Parathyroid adenoma (tissue), 2 donors: Measurements from ENCODE around the gene LNP1.

ENCODE experiments used
- H2AFZ ChIP-seq: fragments of 300-600 bp; sonication (generic); one replicate; pipeline ENCODE4 v1.7.0; 2017; ENCODE audit warnings: antibody characterized with exemption, mild to moderate bottlenecking
- H3K27ac ChIP-seq: fragments of 300-600 bp; sonication (generic); one replicate; pipeline ENCODE4 v1.7.0; 2017
- H3K27me3 ChIP-seq: fragments of 300-600 bp; sonication (generic); one replicate; pipeline ENCODE4 v1.7.0; 2017; ENCODE audit warnings: low read length; ENCODE audit not compliant: control insufficient read depth, insufficient read depth
- H3K36me3 ChIP-seq: fragments of 300-600 bp; sonication (generic); one replicate; pipeline ENCODE4 v1.7.0; 2017; ENCODE audit warnings: low read length; ENCODE audit not compliant: control insufficient read depth, insufficient read depth
- H3K4me1 ChIP-seq: fragments of 300-600 bp; sonication (generic); one replicate; pipeline ENCODE4 v1.7.0; 2017; ENCODE audit warnings: control low read depth
- H3K4me2 ChIP-seq: fragments of 300-600 bp; sonication (generic); one replicate; pipeline ENCODE4 v1.7.0; 2017; ENCODE audit warnings: low read length
- H3K4me3 ChIP-seq: fragments of 300-600 bp; sonication (generic); one replicate; pipeline ENCODE4 v1.7.0; 2017; ENCODE audit warnings: low read depth, low read length
- H3K79me2 ChIP-seq: fragments of 300-600 bp; sonication (generic); one replicate; pipeline ENCODE4 v1.7.0; 2017; ENCODE audit warnings: control low read depth
- H3K9ac ChIP-seq: fragments of 300-600 bp; sonication (generic); one replicate; pipeline ENCODE4 v1.7.0; 2017; ENCODE audit warnings: mild to moderate bottlenecking
- H3K9me3 ChIP-seq: fragments of 300-600 bp; sonication (generic); one replicate; pipeline ENCODE4 v1.7.0; 2017; ENCODE audit warnings: low read length; ENCODE audit not compliant: control insufficient read depth
- CTCF ChIP-seq: fragments of 300-600 bp; sonication (generic); IDR thresholded peaks from one replicate; pipeline ENCODE4 v1.7.0; 2017; ENCODE audit warnings: antibody characterized with exemption, mild to moderate bottlenecking
- donor health status: primary hyperparathyroidism.

Gene LNP1

DNA sequence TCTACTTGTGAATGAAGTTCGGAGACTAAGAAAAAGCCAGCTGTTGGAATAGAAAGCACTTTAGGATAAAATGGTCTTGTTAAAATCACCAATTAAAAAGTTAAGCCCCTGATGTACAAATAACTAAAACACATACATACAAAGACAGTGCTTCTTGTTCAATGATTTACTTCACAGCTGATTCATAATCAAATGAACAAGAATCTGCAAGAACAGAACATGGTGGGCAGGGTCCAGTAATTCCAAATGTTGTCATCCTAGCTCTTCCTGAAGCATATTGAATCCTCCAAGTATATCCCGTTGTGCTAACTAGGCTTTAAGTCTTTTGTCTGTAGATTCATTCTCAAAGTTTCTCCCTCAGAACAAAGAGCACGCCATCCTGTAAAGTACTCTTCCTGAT is 42.3 kb upstream of the LNP1 start:
- TF ChIP-seq CTCF: no peak
- Histone ChIP-seq H3K4me1 (no peaks in the 10 kb centered on the region), H3K36me3 (no peaks in the 10 kb centered on the region)

GRCh38 chr3:100360757-100361496 is 40.4 kb upstream of the LNP1 start:
- Histone ChIP-seq H3K4me1 (no peaks in the 10 kb centered on the region), H3K4me3 (no peak overlapping the region), H3K27me3 (no peaks in the 10 kb centered on the region), H3K9me3 (no peaks in the 10 kb centered on the region), H2AFZ (no peak overlapping the region), H3K4me2 (no peak overlapping the region), H3K36me3 (no peaks in the 10 kb centered on the region), H3K9ac (no peak overlapping the region), H3K27ac (no peak overlapping the region), H3K79me2 (no peaks in the 10 kb centered on the region)
- no peak for TF ChIP-seq CTCF

More for the DNA sequence above, 42.3 kb upstream of the LNP1 start:
- H3K27me3 ChIP-seq: no peaks in the 10 kb centered on the region
- no peaks in the 10 kb centered on the region for H3K79me2 ChIP-seq
- no peak overlapping the region for H2AFZ ChIP-seq
- H3K27ac ChIP-seq: no peak overlapping the region
- H3K4me3 ChIP-seq: no peak overlapping the region
- H3K9ac ChIP-seq: no peak overlapping the region
- no peak overlapping the region for H3K4me2 ChIP-seq
- no peaks in the 10 kb centered on the region for H3K9me3 ChIP-seq

GRCh38 chr3:100361897-100362296 is 39.4 kb upstream of the LNP1 start:
- no peak overlapping the region for H3K4me3 ChIP-seq
- no peak overlapping the region for H3K27ac ChIP-seq
- H3K9me3 ChIP-seq: no peaks in the 10 kb centered on the region
- no peaks in the 10 kb centered on the region for H3K36me3 ChIP-seq
- H3K4me1 ChIP-seq: no peaks in the 10 kb centered on the region
- H3K4me2 ChIP-seq: no peak overlapping the region
- H2AFZ ChIP-seq: no peak overlapping the region
- no peak overlapping the region for H3K9ac ChIP-seq
- no peaks in the 10 kb centered on the region for H3K27me3 ChIP-seq
- H3K79me2 ChIP-seq: no peaks in the 10 kb centered on the region
- TF ChIP-seq CTCF: no peak

DNA sequence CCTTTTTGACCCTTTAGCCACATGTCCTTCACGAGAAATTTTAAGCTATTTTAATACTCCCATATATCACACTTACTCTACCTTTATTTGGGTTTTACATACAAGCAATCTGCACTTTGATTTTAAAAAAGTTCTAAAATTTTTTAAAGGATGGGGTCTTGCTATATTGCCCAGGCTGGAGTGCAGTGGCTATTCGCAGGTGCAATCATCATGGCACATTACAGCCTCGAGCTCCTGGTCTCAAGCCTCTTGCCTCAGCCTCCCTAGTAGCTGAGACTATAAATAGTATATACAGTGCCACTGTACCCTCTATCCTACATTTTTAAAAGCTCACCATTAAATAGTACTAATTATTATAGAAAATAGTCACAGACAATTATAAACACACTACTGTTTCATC is 36.9 kb upstream of the LNP1 start:
- TF ChIP-seq CTCF: no peak
- Histone ChIP-seq H3K9ac (no peak overlapping the region), H3K4me2 (no peak overlapping the region), H3K4me1 (no peaks in the 10 kb centered on the region), H2AFZ (no peak overlapping the region), H3K79me2 (no peaks in the 10 kb centered on the region), H3K27ac (no peak overlapping the region), H3K36me3 (no peaks in the 10 kb centered on the region), H3K4me3 (no peak overlapping the region), H3K27me3 (no peaks in the 10 kb centered on the region), H3K9me3 (no peaks in the 10 kb centered on the region)

DNA sequence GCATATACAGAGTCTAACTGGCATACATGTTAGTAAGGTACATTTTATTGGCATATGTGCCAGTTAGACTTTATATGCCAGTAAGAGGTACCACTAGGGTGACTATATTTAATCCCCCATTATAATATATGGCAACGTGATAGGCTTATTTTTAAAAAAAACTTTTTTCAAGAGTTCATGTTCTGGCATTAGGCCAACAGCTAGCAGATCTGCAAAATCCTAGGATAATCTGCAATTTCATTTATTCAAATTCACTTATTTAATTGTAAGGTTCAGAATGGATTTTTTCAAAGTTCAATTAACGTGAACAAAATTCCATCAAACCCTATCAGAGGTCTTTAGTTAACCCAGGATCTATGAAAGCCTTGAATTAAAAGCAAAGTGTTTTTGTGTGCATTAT is 34.9 kb upstream of the LNP1 start:
- Histone ChIP-seq H3K4me3 (no peak overlapping the region), H3K4me1 (no peaks in the 10 kb centered on the region), H3K36me3 (no peaks in the 10 kb centered on the region), H3K9me3 (no peaks in the 10 kb centered on the region), H3K4me2 (no peak overlapping the region), H3K27me3 (no peaks in the 10 kb centered on the region), H3K9ac (no peak overlapping the region), H2AFZ (no peak overlapping the region), H3K79me2 (no peaks in the 10 kb centered on the region), H3K27ac (no peak overlapping the region)
- no peak for TF ChIP-seq CTCF
